Panc1 (cell line): Measurements from ENCODE around the gene TENM3. TPM values are rescaled to one million over a fixed set of nuclear protein-coding genes. Genes with fewer than 3 reads are reported as not detected.

ENCODE experiments used
- ATAC-seq: fragments of 200-7000 bp; cut with Tn5 transposase; 2 replicates; pipeline ENCODE4 v1.9.1; 2020; ENCODE audit warnings: mild to moderate bottlenecking, moderate library complexity
- BruUV-seq: library from RNA; stranded (reverse); fragments of 400-500 nt; replicated peaks from 2 replicates; lab custom pipeline; 2021; lab: Mats Ljungman, UMichigan
- CTCF ChIA-PET: fragments of 300-600 bp; sonication (Branson Sonifier 250); formaldehyde crosslinking; loops from one replicate; lab custom pipeline; 2022; ENCODE audit warnings: antibody characterized with exemption; lab: Charles Lee
- POLR2A ChIA-PET: fragments of 300-600 bp; sonication (Branson Sonifier 250); formaldehyde crosslinking; loops from one replicate; lab custom pipeline; 2022; ENCODE audit warnings: antibody characterized with exemption; lab: Charles Lee
- DNase-seq: peaks from one replicate; pipeline ENCODE4 v3.0.0-alpha.2; 2010; ENCODE audit warnings: low read depth, low spot score
- H3K27ac ChIP-seq: 2 replicates; pipeline ENCODE4 v1.5.1; 2011; ENCODE audit warnings: mild to moderate bottlenecking, low read length, inconsistent platforms
- H3K27me3 ChIP-seq: fragments of 200-500 bp; sonication (Bioruptor generic); 2 replicates; pipeline ENCODE4 v1.6.0; 2014; ENCODE audit warnings: low read length, inconsistent platforms; ENCODE audit not compliant: control insufficient read depth, insufficient read depth
- H3K36me3 ChIP-seq: fragments of 200-500 bp; sonication (Bioruptor generic); 2 replicates; pipeline ENCODE4 v1.5.1; 2014; ENCODE audit warnings: inconsistent platforms, mild to moderate bottlenecking, low read length, moderate library complexity; ENCODE audit not compliant: control insufficient read depth, insufficient read depth
- H3K4me1 ChIP-seq: 2 replicates; pipeline ENCODE4 v1.5.1; 2011; ENCODE audit warnings: inconsistent platforms, mild to moderate bottlenecking, low read length, moderate library complexity; ENCODE audit not compliant: control insufficient read depth, insufficient read depth
- H3K4me3 ChIP-seq, 2 experiments: 2 replicates each; pipeline ENCODE4 v1.5.1; 2011 to 2012; ENCODE audit warnings: low read depth in 2 of 2, low read length in 2 of 2, mild to moderate bottlenecking in 2 of 2, inconsistent platforms in 1 of 2, moderate library complexity in 1 of 2
- H3K9me3 ChIP-seq: fragments of 200-500 bp; sonication (Bioruptor generic); 2 replicates; pipeline ENCODE4 v1.5.1; 2014; ENCODE audit warnings: low read depth, mild to moderate bottlenecking, inconsistent platforms, low read length, moderate library complexity; ENCODE audit not compliant: control insufficient read depth, insufficient read depth
- POLR2AphosphoS5 ChIP-seq: IDR thresholded peaks from 2 replicates; pipeline ENCODE4 v1.6.1; 2012; ENCODE audit warnings: mild to moderate bottlenecking, low read depth, low read length, moderate library complexity
- SIN3A ChIP-seq: IDR thresholded peaks from 2 replicates; pipeline ENCODE4 v1.6.1; 2012; ENCODE audit warnings: low read depth, mild to moderate bottlenecking, low read length, moderate library complexity, borderline replicate concordance; ENCODE audit not compliant: insufficient read depth
- TCF7L2 ChIP-seq: IDR thresholded peaks from 2 replicates; pipeline ENCODE4 v1.6.1; 2011; ENCODE audit warnings: mild to moderate bottlenecking, low read depth, low read length, inconsistent platforms
- in situ Hi-C: cut with HindIII; loops from 2 replicates; pipeline ENCODE4 v1.10.0; 2016; ENCODE audit warnings: low sequenced_read_pairs, low pct_unique_long_range_greater_than_20kb
- intact Hi-C: fragments of 100-400 bp; cut with micrococcal nuclease; formaldehyde crosslinking; loops from one replicate; pipeline ENCODE4 v1.10.0; 2022; ENCODE audit not compliant: unreplicated experiment
- total RNA-seq: library from RNA; stranded (reverse); gene quantifications from one replicate; pipeline ENCODE4 v1.2.1, GENCODE V29; 2021; ENCODE audit not compliant: unreplicated experiment
- TF ChIP-seq, protein P1 (sequence below), 2 experiments: IDR thresholded peaks; 2 replicates each; pipeline ENCODE4 v1.6.1; 2011 to 2012; ENCODE audit warnings: low read depth in 2 of 2, control low read depth in 1 of 2, low read length in 1 of 2, mild to moderate bottlenecking in 1 of 2, moderate library complexity in 1 of 2; ENCODE audit not compliant: insufficient read depth in 1 of 2
- TF ChIP-seq, protein P2 (sequence below): fragments of 450-650 bp; IDR thresholded peaks from 2 replicates; pipeline ENCODE4 v1.5.1; 2017; ENCODE audit warnings: mild to moderate bottlenecking

The TENM3 gene
- total RNA-seq, 1 experiment from 2014 or later = 0.95 TPM

DNA sequence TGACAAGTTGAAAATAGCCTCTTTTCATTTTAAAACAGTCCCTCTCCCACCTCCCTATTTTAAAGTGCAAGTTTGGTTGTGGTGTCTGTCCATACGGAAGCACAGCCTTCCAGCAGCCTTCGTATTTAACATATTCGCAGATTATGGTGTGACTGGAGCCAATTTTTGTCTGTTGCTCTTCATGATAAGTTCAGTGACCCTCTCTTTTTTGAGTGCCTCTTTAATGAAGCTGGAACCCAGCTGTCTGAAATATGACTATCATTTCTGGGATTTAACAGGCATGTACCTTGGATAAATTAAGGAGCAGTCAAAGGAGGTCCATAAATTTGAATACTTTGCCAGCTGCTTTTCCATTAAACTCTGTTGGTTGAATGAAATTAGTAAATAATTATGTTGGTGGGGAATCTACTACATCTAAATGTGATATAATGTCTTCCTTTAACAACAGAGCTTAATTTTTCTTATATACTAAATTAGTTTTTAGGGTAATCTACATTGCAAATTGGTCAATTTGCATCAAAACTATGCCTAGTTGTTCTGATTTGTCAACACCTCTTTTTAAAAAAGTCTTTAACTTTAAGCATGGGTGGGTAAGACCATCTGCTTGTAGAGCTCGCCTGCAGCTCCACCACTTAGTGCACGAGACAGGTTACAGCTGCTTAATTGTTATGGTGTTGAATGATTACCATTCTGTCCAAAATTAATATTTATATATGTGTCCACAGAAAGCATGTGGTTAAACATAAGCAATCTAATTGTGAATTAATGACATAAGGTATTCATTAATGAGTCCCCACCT is 457.4 kb downstream of the TENM3 start:
- in situ Hi-C loops = no loop called here
- no peaks in the 10 kb centered on the region for H3K4me1 ChIP-seq
- no TSS peak for BruUV-seq
- H3K36me3 ChIP-seq = no peaks in the 10 kb centered on the region
- no peaks in the 10 kb centered on the region for H3K9me3 ChIP-seq
- no peaks in the 10 kb centered on the region for H3K27me3 ChIP-seq
- no peak overlapping the region for H3K27ac ChIP-seq
- ChIA-PET POLR2A (no interaction called here), CTCF (no interaction called here)
- no peak overlapping the region for H3K4me3 ChIP-seq
- ATAC-seq (no peak), DNase-seq (no peak)
- no peak for TF ChIP-seq SIN3A
- TF ChIP-seq TCF7L2 = no peak
- TF ChIP-seq, protein P1, sequence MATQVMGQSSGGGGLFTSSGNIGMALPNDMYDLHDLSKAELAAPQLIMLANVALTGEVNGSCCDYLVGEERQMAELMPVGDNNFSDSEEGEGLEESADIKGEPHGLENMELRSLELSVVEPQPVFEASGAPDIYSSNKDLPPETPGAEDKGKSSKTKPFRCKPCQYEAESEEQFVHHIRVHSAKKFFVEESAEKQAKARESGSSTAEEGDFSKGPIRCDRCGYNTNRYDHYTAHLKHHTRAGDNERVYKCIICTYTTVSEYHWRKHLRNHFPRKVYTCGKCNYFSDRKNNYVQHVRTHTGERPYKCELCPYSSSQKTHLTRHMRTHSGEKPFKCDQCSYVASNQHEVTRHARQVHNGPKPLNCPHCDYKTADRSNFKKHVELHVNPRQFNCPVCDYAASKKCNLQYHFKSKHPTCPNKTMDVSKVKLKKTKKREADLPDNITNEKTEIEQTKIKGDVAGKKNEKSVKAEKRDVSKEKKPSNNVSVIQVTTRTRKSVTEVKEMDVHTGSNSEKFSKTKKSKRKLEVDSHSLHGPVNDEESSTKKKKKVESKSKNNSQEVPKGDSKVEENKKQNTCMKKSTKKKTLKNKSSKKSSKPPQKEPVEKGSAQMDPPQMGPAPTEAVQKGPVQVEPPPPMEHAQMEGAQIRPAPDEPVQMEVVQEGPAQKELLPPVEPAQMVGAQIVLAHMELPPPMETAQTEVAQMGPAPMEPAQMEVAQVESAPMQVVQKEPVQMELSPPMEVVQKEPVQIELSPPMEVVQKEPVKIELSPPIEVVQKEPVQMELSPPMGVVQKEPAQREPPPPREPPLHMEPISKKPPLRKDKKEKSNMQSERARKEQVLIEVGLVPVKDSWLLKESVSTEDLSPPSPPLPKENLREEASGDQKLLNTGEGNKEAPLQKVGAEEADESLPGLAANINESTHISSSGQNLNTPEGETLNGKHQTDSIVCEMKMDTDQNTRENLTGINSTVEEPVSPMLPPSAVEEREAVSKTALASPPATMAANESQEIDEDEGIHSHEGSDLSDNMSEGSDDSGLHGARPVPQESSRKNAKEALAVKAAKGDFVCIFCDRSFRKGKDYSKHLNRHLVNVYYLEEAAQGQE (IDR thresholded peaks at IDR 0.05; ENCODE audit: insufficient read depth in 1 of 2, low read depth in 2 of 2, low read length in 1 of 2) = no peak
- TF ChIP-seq, protein P2, sequence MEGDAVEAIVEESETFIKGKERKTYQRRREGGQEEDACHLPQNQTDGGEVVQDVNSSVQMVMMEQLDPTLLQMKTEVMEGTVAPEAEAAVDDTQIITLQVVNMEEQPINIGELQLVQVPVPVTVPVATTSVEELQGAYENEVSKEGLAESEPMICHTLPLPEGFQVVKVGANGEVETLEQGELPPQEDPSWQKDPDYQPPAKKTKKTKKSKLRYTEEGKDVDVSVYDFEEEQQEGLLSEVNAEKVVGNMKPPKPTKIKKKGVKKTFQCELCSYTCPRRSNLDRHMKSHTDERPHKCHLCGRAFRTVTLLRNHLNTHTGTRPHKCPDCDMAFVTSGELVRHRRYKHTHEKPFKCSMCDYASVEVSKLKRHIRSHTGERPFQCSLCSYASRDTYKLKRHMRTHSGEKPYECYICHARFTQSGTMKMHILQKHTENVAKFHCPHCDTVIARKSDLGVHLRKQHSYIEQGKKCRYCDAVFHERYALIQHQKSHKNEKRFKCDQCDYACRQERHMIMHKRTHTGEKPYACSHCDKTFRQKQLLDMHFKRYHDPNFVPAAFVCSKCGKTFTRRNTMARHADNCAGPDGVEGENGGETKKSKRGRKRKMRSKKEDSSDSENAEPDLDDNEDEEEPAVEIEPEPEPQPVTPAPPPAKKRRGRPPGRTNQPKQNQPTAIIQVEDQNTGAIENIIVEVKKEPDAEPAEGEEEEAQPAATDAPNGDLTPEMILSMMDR = no peak
- no peak for TF ChIP-seq POLR2AphosphoS5
- intact Hi-C loops = no loop called here

DNA sequence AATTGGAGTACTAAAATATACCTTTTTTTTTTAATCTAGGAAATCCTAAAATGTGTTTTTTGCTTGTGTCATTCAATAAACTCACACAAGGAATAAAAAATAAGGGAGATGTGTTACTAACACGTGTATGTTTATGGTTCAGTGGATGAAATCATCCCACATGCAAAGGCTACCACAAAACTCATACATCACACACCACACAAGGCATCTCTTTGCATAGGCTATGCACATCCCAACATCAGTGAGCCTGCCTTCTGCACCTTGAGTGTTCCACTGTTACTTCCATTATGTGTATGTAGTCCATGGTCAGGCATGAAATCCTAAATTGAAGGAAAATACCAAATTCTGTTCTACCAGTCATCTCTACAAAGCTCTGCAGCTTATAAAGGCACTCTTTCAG is 460.9 kb downstream of the TENM3 start:
- no peaks in the 10 kb centered on the region for H3K9me3 ChIP-seq
- in situ Hi-C loops = no loop called here
- TF ChIP-seq SIN3A (no peak), POLR2AphosphoS5 (no peak), TCF7L2 (no peak)
- TF ChIP-seq, protein P1 (IDR thresholded peaks at IDR 0.05; ENCODE audit: insufficient read depth in 1 of 2, low read depth in 2 of 2, low read length in 1 of 2) = no peak
- TF ChIP-seq, protein P2 = no peak
- ChIA-PET POLR2A (no interaction called here), CTCF (no interaction called here)
- H3K36me3 ChIP-seq = no peaks in the 10 kb centered on the region
- no peak for ATAC-seq
- H3K4me3 ChIP-seq = no peak overlapping the region
- no peaks in the 10 kb centered on the region for H3K27me3 ChIP-seq
- H3K4me1 ChIP-seq = no peaks in the 10 kb centered on the region
- intact Hi-C loops = no loop called here
- no TSS peak for BruUV-seq
- no peak overlapping the region for H3K27ac ChIP-seq
- no peak for DNase-seq
